ENCODE data around the gene RHEB.
"Not testable (repeated sequence)": the region's sequence is repeated elsewhere in the genome, so short reads cannot be mapped to it uniquely, and the experiment has no call there.

The RHEB gene

GRCh38 chr7:151519765-151520418, at the start of gene RHEB:
Gene RHEB, minus strand, starts transcription at chr7:151519895. Its CDS starts 384 bp downstream, at chr7:151519511.
- peak; percentile 99 for DNase-seq (ENCODE audit: low read depth)

- peak; percentile 86 for DNase-seq (ENCODE audit: low read depth)
Observed at GRCh38 chr7:151566897-151567320, 47.2 kb upstream of the RHEB start.

GRCh38 chr7:151565541-151565940, 45.8 kb upstream of the RHEB start:
- peak; percentile 80 for DNase-seq (ENCODE audit: low read depth)

- DNase-seq (ENCODE audit: low read depth) = no peak
Observed at GRCh38 chr7:151560243-151560642, 40.5 kb upstream of the RHEB start.

GRCh38 chr7:151559557-151560183, 40.0 kb upstream of the RHEB start:
- no peak for DNase-seq (ENCODE audit: low read depth)

GRCh38 chr7:151558575-151558974, 38.9 kb upstream of the RHEB start:
- peak; percentile 84 for DNase-seq (ENCODE audit: low read depth)

- DNase-seq (ENCODE audit: low read depth) = no peak
Observed at GRCh38 chr7:151556592-151556991, 36.9 kb upstream of the RHEB start.

GRCh38 chr7:151553356-151553755, 33.7 kb upstream of the RHEB start:
- DNase-seq (ENCODE audit: low read depth) = no peak

GRCh38 chr7:151552352-151553028, 32.8 kb upstream of the RHEB start:
- DNase-seq (ENCODE audit: low read depth) = no peak

- DNase-seq (ENCODE audit: low read depth) = no peak
Observed at GRCh38 chr7:151551820-151552219, 32.1 kb upstream of the RHEB start.

- DNase-seq (ENCODE audit: low read depth) = peak; percentile 85
Observed at GRCh38 chr7:151550656-151551286, 31.1 kb upstream of the RHEB start.

GRCh38 chr7:151549644-151550043, 29.9 kb upstream of the RHEB start:
- DNase-seq (ENCODE audit: low read depth) = no peak

- no peak for DNase-seq (ENCODE audit: low read depth)
Observed at GRCh38 chr7:151549083-151549482, 29.4 kb upstream of the RHEB start.

GRCh38 chr7:151544183-151544582, 24.5 kb upstream of the RHEB start:
- no peak for DNase-seq (ENCODE audit: low read depth)

GRCh38 chr7:151542606-151543130, 23.0 kb upstream of the RHEB start:
- DNase-seq (ENCODE audit: low read depth) = no peak

GRCh38 chr7:151541709-151542499, 22.2 kb upstream of the RHEB start:
- DNase-seq (ENCODE audit: low read depth) = no peak

GRCh38 chr7:151540146-151540545, 20.5 kb upstream of the RHEB start:
- DNase-seq (ENCODE audit: low read depth) = no peak

GRCh38 chr7:151539088-151539671, 19.5 kb upstream of the RHEB start:
- DNase-seq (ENCODE audit: low read depth) = peak; percentile 44

GRCh38 chr7:151537818-151538561, 18.3 kb upstream of the RHEB start:
- peak; percentile 31 for DNase-seq (ENCODE audit: low read depth)

GRCh38 chr7:151536178-151536577, 16.5 kb upstream of the RHEB start:
- DNase-seq (ENCODE audit: low read depth) = not testable (repeated sequence)

GRCh38 chr7:151529842-151530241, 10.1 kb upstream of the RHEB start:
- no peak for DNase-seq (ENCODE audit: low read depth)

Measured in iris pigment epithelial cell (primary cell).